Activated CD4-positive, alpha-beta T cell treated with anti-CD3 and anti-CD28 coated beads, Interleukin-2, amount 50 U/mL, for 4 hours (primary cell): ENCODE data around the gene LRP1B.

Experiments used
- DNase-seq, 2 experiments: peaks; one replicate each; pipeline ENCODE4 v3.0.0-alpha.2; 2020

LRP1B gene

GRCh38 chr2:141647353-141647752, 483.5 kb downstream of the LRP1B start:
- no peak for DNase-seq

- no peak for DNase-seq
Measured at GRCh38 chr2:141641462-141641861, 489.4 kb downstream of the LRP1B start.

GRCh38 chr2:141639809-141640208, 491.0 kb downstream of the LRP1B start:
- DNase-seq: no peak

GRCh38 chr2:141633132-141633531, 497.7 kb downstream of the LRP1B start:
- no peak for DNase-seq

GRCh38 chr2:141630407-141630930, 500.3 kb downstream of the LRP1B start:
- no peak for DNase-seq

DNA sequence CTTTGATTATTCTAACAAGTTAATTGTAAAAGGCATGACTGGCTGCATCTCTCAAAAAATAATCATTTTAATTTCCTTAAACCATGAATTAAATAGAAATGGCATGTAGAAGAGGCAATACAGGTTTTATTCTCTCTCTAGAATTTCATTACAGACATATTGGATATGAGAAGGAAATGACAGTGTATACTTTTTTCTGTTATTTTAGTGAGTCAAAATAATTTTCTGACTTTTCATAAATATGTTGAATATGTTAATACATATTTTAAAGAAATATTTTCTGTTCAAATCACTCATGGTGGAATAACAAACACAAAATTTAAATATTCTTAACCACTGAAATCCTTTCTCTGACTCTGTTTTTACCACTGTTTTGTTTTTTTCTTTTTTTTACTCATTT, 510.4 kb downstream of the LRP1B start:
- DNase-seq: no peak

- DNase-seq: no peak
Measured at GRCh38 chr2:141618457-141618856, 512.4 kb downstream of the LRP1B start.

- DNase-seq: no peak
Measured at GRCh38 chr2:141611981-141612380, 518.8 kb downstream of the LRP1B start.

GRCh38 chr2:141611176-141611571, 519.6 kb downstream of the LRP1B start:
- DNase-seq: no peak

GRCh38 chr2:141610564-141611175, 520.1 kb downstream of the LRP1B start:
- DNase-seq: no peak

DNA sequence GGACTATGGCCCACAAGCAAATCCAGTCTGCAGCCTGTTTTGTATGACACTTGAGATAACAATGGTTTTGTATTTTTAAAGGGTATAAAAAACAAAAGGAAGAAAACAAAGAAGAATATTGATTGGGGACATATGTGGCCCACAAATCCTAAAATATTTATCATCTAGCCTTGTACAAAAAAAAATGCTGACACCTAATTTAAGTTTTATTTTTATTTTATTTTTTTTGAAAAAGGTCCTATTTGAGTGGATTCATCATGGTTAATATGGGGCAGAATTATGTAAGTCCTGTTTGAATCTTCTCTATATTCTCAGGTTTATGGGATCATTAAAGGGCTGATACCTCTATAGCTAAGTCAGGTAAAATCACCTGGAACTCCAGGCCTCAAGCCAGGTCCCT, 525.7 kb downstream of the LRP1B start:
- DNase-seq: no peak

- DNase-seq: no peak
Measured at GRCh38 chr2:141601511-141602152, 529.2 kb downstream of the LRP1B start.

GRCh38 chr2:141599721-141600120, 531.1 kb downstream of the LRP1B start:
- DNase-seq: no peak

- no peak for DNase-seq
Measured at GRCh38 chr2:141598982-141599381, 531.8 kb downstream of the LRP1B start.

DNA sequence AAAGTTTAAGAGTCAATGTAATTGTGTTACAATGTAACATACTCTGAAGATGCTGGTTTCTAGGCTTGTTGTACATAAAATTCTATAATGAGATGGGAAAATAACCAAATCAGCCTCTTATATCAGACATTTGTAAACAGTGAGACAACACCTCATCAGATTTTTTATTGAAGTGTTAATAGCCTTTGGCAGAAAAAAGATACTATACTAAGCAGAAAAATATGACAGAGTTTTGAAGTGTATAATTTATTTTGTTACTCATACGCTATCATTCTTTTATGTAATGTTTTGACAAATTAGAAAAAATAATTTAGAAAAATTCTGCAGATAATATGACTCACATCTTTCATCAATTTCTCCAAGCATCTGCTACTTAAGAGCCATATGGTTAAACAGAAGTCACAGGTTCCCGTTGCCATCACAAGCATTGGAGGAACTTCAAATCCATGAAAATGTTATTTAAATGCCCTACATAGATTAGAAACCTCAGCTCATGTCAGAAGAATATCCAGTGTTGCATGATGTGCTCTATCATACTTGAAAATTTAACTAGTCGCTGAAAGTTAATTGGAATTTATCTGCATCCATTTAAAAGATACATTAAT, 535.4 kb downstream of the LRP1B start:
- no peak for DNase-seq

DNA sequence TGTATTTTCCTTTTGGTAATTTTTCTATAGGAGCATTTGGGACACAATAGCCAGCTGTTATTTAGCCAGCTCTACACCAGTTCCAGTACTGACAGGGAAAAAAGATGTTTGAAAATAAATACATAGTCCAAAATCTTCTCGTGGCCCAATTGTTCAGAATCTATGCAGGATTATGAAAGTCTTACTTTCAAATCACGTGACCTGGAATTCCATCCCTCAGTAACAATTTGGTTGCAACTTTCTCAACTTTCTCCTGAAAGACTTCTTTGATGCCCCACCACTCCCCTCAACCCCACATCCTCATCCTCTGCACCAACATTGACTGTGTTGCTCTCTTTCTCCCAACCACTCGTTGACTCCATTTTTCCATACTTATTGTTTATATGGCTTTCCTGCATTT, 539.0 kb downstream of the LRP1B start:
- DNase-seq: no peak

DNA sequence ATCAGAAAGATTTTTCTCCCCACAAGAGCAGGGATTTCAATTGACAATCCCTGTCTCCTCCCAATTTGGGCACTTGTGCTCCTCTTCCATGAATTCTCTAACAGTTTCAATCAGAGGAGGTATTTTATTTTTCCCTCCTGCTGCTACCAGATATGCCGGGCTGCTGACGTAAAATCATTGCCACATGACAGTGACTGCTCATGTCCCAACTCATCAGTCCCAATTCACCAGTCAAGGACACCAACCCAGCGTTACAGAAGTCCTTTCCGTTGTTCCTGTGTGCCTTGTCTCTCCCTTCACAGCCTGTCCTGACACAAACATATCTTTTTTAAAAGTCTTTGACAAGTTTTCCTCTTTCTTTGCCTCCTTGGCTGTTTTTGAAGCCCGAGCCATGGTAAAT, 540.2 kb downstream of the LRP1B start:
- DNase-seq: no peak

GRCh38 chr2:141589314-141589713, 541.5 kb downstream of the LRP1B start:
- no peak for DNase-seq

GRCh38 chr2:141586985-141587384, 543.8 kb downstream of the LRP1B start:
- no peak for DNase-seq

DNA sequence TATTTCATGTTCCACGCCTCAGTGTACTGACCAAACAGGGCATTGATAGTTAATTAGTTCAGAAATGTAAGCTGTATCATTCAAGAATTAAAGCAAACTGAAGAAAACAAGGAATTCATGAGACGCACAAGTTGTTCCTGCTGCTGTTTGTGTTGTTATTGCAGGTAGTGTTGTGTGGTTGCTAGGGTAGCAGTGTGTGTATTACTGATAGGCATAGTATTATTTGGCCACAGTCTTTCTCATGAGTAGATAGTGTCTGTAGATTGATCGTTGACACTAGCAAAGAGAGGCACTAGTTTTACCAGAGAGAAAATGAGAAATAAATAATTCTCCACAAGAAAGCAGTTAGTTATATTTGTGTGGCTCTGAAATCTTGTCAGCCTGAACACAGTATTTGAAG, 548.6 kb downstream of the LRP1B start:
- DNase-seq: no peak

DNA sequence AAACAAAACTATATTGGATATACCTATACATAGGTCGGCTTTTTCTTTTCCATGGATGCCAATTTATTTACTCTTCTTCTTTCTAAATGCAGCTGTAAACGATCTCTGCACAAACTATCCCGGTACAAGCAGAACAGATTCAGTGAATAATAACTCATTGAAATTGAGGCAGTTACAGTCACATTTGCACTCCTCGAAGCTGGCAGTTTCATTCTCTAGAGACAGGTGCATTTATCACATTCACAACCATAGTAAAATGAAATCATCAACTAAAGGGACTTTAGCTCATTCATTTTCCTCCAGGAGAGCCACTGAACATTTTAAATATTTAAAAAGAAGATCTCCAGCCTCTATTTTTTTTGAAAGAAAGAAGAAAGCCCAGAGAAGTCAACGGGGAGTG, 551.7 kb downstream of the LRP1B start:
- DNase-seq: no peak

DNA sequence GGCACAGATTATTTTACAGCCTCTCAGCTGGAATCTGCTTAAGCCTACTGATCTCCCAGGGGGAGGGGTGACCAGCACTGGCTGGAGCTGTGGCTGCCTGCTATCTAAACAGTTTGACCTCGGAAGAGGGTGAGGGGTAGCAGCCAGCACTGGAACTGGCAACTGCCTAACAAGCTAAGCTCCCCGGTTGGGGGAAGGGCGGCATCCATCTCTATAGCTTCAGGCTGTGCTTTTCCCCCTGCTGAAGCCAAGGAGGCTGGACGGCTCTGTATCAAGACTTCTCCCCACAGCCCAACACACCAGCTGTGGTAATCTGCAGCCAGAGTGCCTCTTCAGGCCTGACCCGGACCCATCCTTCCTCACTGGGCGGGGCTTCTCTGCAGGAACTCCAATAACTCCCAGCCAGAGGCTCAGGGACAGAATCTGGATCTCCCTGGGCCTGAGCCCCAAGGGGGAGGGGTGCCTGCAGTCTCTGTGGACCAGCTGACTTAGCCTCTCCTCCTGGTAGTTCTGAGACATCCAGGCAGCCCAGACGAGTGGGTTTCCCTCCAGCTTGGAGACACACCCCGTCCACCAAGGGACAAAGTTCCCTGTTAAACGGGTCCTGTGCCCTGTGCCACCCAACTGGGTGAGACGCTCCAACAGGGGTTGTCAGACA, 560.2 kb downstream of the LRP1B start:
- DNase-seq: no peak

- no peak for DNase-seq
Measured at GRCh38 chr2:141569941-141570340, 560.9 kb downstream of the LRP1B start.

DNA sequence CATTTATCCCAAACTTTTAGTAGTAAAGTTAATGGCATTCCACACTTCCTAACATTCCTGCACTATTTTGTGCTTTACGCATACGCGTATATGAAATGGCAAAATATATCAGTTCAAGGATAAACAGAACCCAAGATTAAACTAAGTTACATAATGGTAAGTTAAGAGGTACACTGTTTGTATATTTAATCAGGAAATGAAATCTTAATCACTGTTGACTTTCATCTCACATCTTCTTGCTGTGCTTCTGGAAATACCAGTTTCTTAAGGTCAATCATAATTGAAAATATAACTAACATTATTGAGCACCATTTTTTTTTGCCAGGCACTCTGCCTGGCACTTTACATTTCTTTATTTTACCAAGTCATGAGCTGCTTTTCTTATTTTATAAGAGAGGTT, 565.2 kb downstream of the LRP1B start:
- no peak for DNase-seq
